ENCODE results near the gene ZC3H12D. TPM values are rescaled to one million over a fixed set of nuclear protein-coding genes. Genes with fewer than 3 reads are reported as not detected.

Gene ZC3H12D
- total and polyA plus RNA-seq, 2 experiments from 2014 or later, result 0.07 TPM; not detected in 1

DNA sequence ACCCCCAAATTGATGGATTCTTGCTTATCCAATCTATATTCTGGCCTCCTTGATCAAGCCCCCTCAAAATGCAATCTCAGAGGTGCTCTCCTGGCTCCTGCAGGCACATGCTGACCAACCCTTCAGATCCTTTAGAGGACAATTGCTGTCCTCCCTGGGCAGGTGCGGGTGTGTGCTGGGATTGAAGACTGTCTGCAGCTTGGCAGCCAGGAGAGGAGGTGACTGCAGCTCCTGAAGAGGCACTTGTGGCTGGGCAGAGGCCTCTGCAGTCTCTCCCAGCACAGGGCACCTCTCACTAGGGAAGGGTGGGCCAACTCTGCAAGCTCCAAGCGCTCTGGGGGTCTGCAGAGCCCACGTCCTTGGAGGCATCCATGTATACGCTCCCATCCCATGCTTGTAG is 56.2 kb downstream of the ZC3H12D start:
- peaks cover 11% of the 10 kb centered on the region for H3K4me1 Mint-ChIP-seq
- Histone ChIP-seq H3K9me2 (ENCODE audit: insufficient read depth) (no peaks in the 10 kb centered on the region), H2AFZ (no peak overlapping the region), H3K4me2 (no peak overlapping the region), H3K36me3 (ENCODE audit: insufficient read depth) (no peaks in the 10 kb centered on the region), H3K27ac (ENCODE audit: low read depth) (no peak overlapping the region), H3K79me2 (replicated peaks; ENCODE audit: insufficient read depth) (no peaks in the 10 kb centered on the region), H3K4me3 (no peak overlapping the region), H4K20me1 (replicated peaks; ENCODE audit: insufficient read depth) (no peaks in the 10 kb centered on the region), H3K27me3 (ENCODE audit: insufficient read depth) (no peaks in the 10 kb centered on the region), H3K4me1 (ENCODE audit: insufficient read depth) (peaks cover 7% of the 10 kb centered on the region), H3F3A (replicated peaks; ENCODE audit: low read depth) (no peaks in the 10 kb centered on the region)
- peaks cover 5% of the 10 kb centered on the region for H3K27me3 Mint-ChIP-seq (ENCODE audit: insufficient read depth, low read depth, poor library complexity)
- no peak overlapping the region for H3K27ac Mint-ChIP-seq
- ATAC-seq (no peak), DNase-seq (ENCODE audit: low spot score) (no peak)
- no peaks in the 10 kb centered on the region; the same call in 2 of the 3 replicates for H3K9me3 Mint-ChIP-seq
- TF ChIP-seq JUNB (IDR thresholded peaks at IDR 0.05; ENCODE audit: unreplicated experiment) (no peak), NANOG (IDR thresholded peaks at IDR 0.05; ENCODE audit: borderline replicate concordance) (no peak), CREB1 (CRISPR knock-in tag; IDR thresholded peaks at IDR 0.05; ENCODE audit: low read depth) (no peak), EZH2phosphoT487 (IDR thresholded peaks at IDR 0.05; ENCODE audit: unreplicated experiment) (no peak), ZNF331 (CRISPR knock-in tag; IDR thresholded peaks at IDR 0.05; ENCODE audit: low read depth) (no peak), STAT1 (IDR thresholded peaks at IDR 0.05; ENCODE audit: unreplicated experiment) (no peak), EZH2 (IDR thresholded peaks at IDR 0.05; ENCODE audit: low read depth, unreplicated experiment) (no peak), POLR2AphosphoS5 (IDR thresholded peaks at IDR 0.05; ENCODE audit: low read depth) (no peak), ZNF114 (CRISPR knock-in tag; IDR thresholded peaks at IDR 0.05) (no peak)
- TF ChIP-seq, protein P1, sequence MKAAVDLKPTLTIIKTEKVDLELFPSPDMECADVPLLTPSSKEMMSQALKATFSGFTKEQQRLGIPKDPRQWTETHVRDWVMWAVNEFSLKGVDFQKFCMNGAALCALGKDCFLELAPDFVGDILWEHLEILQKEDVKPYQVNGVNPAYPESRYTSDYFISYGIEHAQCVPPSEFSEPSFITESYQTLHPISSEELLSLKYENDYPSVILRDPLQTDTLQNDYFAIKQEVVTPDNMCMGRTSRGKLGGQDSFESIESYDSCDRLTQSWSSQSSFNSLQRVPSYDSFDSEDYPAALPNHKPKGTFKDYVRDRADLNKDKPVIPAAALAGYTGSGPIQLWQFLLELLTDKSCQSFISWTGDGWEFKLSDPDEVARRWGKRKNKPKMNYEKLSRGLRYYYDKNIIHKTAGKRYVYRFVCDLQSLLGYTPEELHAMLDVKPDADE (IDR thresholded peaks at IDR 0.05), result no peak
- TF ChIP-seq, protein P2, sequence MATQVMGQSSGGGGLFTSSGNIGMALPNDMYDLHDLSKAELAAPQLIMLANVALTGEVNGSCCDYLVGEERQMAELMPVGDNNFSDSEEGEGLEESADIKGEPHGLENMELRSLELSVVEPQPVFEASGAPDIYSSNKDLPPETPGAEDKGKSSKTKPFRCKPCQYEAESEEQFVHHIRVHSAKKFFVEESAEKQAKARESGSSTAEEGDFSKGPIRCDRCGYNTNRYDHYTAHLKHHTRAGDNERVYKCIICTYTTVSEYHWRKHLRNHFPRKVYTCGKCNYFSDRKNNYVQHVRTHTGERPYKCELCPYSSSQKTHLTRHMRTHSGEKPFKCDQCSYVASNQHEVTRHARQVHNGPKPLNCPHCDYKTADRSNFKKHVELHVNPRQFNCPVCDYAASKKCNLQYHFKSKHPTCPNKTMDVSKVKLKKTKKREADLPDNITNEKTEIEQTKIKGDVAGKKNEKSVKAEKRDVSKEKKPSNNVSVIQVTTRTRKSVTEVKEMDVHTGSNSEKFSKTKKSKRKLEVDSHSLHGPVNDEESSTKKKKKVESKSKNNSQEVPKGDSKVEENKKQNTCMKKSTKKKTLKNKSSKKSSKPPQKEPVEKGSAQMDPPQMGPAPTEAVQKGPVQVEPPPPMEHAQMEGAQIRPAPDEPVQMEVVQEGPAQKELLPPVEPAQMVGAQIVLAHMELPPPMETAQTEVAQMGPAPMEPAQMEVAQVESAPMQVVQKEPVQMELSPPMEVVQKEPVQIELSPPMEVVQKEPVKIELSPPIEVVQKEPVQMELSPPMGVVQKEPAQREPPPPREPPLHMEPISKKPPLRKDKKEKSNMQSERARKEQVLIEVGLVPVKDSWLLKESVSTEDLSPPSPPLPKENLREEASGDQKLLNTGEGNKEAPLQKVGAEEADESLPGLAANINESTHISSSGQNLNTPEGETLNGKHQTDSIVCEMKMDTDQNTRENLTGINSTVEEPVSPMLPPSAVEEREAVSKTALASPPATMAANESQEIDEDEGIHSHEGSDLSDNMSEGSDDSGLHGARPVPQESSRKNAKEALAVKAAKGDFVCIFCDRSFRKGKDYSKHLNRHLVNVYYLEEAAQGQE (IDR thresholded peaks at IDR 0.05; ENCODE audit: unreplicated experiment), result no peak
- TF ChIP-seq, protein P3, sequence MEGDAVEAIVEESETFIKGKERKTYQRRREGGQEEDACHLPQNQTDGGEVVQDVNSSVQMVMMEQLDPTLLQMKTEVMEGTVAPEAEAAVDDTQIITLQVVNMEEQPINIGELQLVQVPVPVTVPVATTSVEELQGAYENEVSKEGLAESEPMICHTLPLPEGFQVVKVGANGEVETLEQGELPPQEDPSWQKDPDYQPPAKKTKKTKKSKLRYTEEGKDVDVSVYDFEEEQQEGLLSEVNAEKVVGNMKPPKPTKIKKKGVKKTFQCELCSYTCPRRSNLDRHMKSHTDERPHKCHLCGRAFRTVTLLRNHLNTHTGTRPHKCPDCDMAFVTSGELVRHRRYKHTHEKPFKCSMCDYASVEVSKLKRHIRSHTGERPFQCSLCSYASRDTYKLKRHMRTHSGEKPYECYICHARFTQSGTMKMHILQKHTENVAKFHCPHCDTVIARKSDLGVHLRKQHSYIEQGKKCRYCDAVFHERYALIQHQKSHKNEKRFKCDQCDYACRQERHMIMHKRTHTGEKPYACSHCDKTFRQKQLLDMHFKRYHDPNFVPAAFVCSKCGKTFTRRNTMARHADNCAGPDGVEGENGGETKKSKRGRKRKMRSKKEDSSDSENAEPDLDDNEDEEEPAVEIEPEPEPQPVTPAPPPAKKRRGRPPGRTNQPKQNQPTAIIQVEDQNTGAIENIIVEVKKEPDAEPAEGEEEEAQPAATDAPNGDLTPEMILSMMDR (conservative IDR thresholded peaks at IDR 0.05; ENCODE audit: low read depth in 2 of 2), result no peak
- H3K4me3 Mint-ChIP-seq, result no peak overlapping the region
- no peaks in the 10 kb centered on the region; the same call in 2 of the 3 replicates for H3K36me3 Mint-ChIP-seq (ENCODE audit: low read depth)
